Urothelium cell line (cell line): Measurements from ENCODE around the gene ELMO2.

Source experiments
- DNase-seq: peaks from one replicate; pipeline ENCODE4 v3.0.0; 2011; ENCODE audit warnings: low spot score, mixed read lengths
- FAIRE-seq: peaks from 2 replicates; lab custom pipeline; 2011; peaks lifted over from hg19 to GRCh38; lab: Jason Lieb, UNC

ELMO2 gene

GRCh38 chr20:46334303-46334904 is 72.0 kb downstream of the ELMO2 start:
- FAIRE-seq (no peak), DNase-seq (no peak)

- DNase-seq (no peak), FAIRE-seq (no peak)
Measured at GRCh38 chr20:46333161-46333991, 73.0 kb downstream of the ELMO2 start.

- FAIRE-seq (peak; percentile 9), DNase-seq (no peak)
Measured at GRCh38 chr20:46332373-46333160, 73.8 kb downstream of the ELMO2 start.

GRCh38 chr20:46331611-46332361 is 74.6 kb downstream of the ELMO2 start:
- DNase-seq = no peak
- peak; percentile 66 for FAIRE-seq

GRCh38 chr20:46330831-46331371 is 75.5 kb downstream of the ELMO2 start:
- FAIRE-seq = peak; percentile 5
- DNase-seq = no peak

- FAIRE-seq = no peak
- peak; percentile 36 for DNase-seq
Measured at GRCh38 chr20:46330072-46330763, 76.2 kb downstream of the ELMO2 start.

- FAIRE-seq = no peak
- no peak for DNase-seq
Measured at GRCh38 chr20:46328200-46328882, 78.1 kb downstream of the ELMO2 start.

GRCh38 chr20:46327557-46327956 is 78.9 kb downstream of the ELMO2 start:
- FAIRE-seq (no peak), DNase-seq (no peak)

GRCh38 chr20:46325789-46326188 is 80.6 kb downstream of the ELMO2 start:
- FAIRE-seq (no peak), DNase-seq (no peak)

- peak; percentile 62 for FAIRE-seq
- peak; percentile 73 for DNase-seq
Measured at GRCh38 chr20:46324960-46325703, 81.3 kb downstream of the ELMO2 start.

- no peak for DNase-seq
- FAIRE-seq = no peak
Measured at GRCh38 chr20:46324379-46324778, 82.0 kb downstream of the ELMO2 start.

- peak; percentile 32 for FAIRE-seq
- DNase-seq = no peak
Measured at GRCh38 chr20:46323557-46323956, 82.9 kb downstream of the ELMO2 start.

GRCh38 chr20:46322641-46323040 is 83.8 kb downstream of the ELMO2 start:
- no peak for DNase-seq
- FAIRE-seq = no peak

- FAIRE-seq (no peak), DNase-seq (no peak)
Measured at GRCh38 chr20:46317685-46318177, 88.7 kb downstream of the ELMO2 start.

GRCh38 chr20:46316984-46317684 is 89.3 kb downstream of the ELMO2 start:
- peak; percentile 52 for FAIRE-seq
- DNase-seq = no peak
